HEK293 (cell line): ENCODE measurements around the gene ENAH.

Experiments
- SP3 ChIP-seq: fragments of 450-650 bp; formaldehyde crosslinking; IDR thresholded peaks from 2 replicates; pipeline ENCODE4 v1.5.1; 2016; ENCODE audit warnings: missing biosample characterization, missing genetic modification characterization
- ZNF133 ChIP-seq: fragments of 450-650 bp; formaldehyde crosslinking; IDR thresholded peaks from 2 replicates; pipeline ENCODE4 v1.5.1; 2016; ENCODE audit warnings: missing biosample characterization, missing genetic modification characterization
- ZNF138 ChIP-seq: fragments of 450-650 bp; formaldehyde crosslinking; IDR thresholded peaks from 2 replicates; pipeline ENCODE4 v1.5.1; 2016; ENCODE audit warnings: missing biosample characterization, missing genetic modification characterization, borderline replicate concordance
- ZNF146 ChIP-seq: fragments of 450-650 bp; formaldehyde crosslinking; IDR thresholded peaks from 2 replicates; pipeline ENCODE4 v1.5.1; 2016; ENCODE audit warnings: missing biosample characterization, missing genetic modification characterization
- ZNF155 ChIP-seq: fragments of 450-650 bp; formaldehyde crosslinking; IDR thresholded peaks from 2 replicates; pipeline ENCODE4 v1.5.1; 2016; ENCODE audit warnings: missing biosample characterization, missing genetic modification characterization
- ZNF175 ChIP-seq: fragments of 450-650 bp; formaldehyde crosslinking; IDR thresholded peaks from 2 replicates; pipeline ENCODE4 v1.5.1; 2016; ENCODE audit warnings: missing biosample characterization, missing genetic modification characterization
- ZNF248 ChIP-seq: fragments of 450-650 bp; formaldehyde crosslinking; IDR thresholded peaks from 2 replicates; pipeline ENCODE4 v1.5.1; 2017; ENCODE audit warnings: missing biosample characterization, missing genetic modification characterization
- ZNF335 ChIP-seq: fragments of 450-650 bp; formaldehyde crosslinking; conservative IDR thresholded peaks from 2 replicates; pipeline ENCODE4 v1.5.1; 2016; ENCODE audit warnings: missing biosample characterization, missing genetic modification characterization
- ZNF350 ChIP-seq: fragments of 450-650 bp; formaldehyde crosslinking; IDR thresholded peaks from 2 replicates; pipeline ENCODE4 v1.5.0; 2017; ENCODE audit warnings: missing biosample characterization, mild to moderate bottlenecking, missing genetic modification characterization
- ZNF548 ChIP-seq: fragments of 450-650 bp; formaldehyde crosslinking; IDR thresholded peaks from 2 replicates; pipeline ENCODE4 v1.5.1; 2016; ENCODE audit warnings: missing biosample characterization, missing genetic modification characterization
- ZNF560 ChIP-seq: fragments of 450-650 bp; formaldehyde crosslinking; IDR thresholded peaks from 2 replicates; pipeline ENCODE4 v1.5.1; 2017; ENCODE audit warnings: missing biosample characterization, missing genetic modification characterization, borderline replicate concordance
- ZNF600 ChIP-seq: fragments of 450-650 bp; formaldehyde crosslinking; IDR thresholded peaks from 2 replicates; pipeline ENCODE4 v1.5.1; 2016; ENCODE audit warnings: missing biosample characterization, missing genetic modification characterization
- ZNF664 ChIP-seq: fragments of 450-650 bp; formaldehyde crosslinking; IDR thresholded peaks from 2 replicates; pipeline ENCODE4 v1.5.1; 2016; ENCODE audit warnings: missing biosample characterization, missing genetic modification characterization
- TF ChIP-seq, protein P1 (sequence below): fragments of 450-650 bp; formaldehyde crosslinking; IDR thresholded peaks from 2 replicates; pipeline ENCODE4 v1.5.1; 2016; ENCODE audit warnings: missing biosample characterization, missing genetic modification characterization
- TF ChIP-seq, protein P2 (sequence below): fragments of 450-650 bp; formaldehyde crosslinking; conservative IDR thresholded peaks from 2 replicates; pipeline ENCODE4 v1.5.1; 2016; ENCODE audit warnings: low read depth, missing biosample characterization, missing genetic modification characterization
- TF ChIP-seq, protein P3 (sequence below): fragments of 450-650 bp; formaldehyde crosslinking; IDR thresholded peaks from 2 replicates; pipeline ENCODE4 v1.5.1; 2016; ENCODE audit warnings: missing biosample characterization, missing genetic modification characterization, borderline replicate concordance
- TF ChIP-seq, protein P4 (sequence below): fragments of 450-650 bp; formaldehyde crosslinking; IDR thresholded peaks from 2 replicates; pipeline ENCODE4 v1.5.1; 2016; ENCODE audit warnings: missing biosample characterization, missing genetic modification characterization, low read depth
- TF ChIP-seq, protein P5 (sequence below): fragments of 450-650 bp; formaldehyde crosslinking; conservative IDR thresholded peaks from 2 replicates; pipeline ENCODE4 v1.5.1; 2016; ENCODE audit warnings: low read depth, missing biosample characterization, missing genetic modification characterization

ENAH gene

DNA sequence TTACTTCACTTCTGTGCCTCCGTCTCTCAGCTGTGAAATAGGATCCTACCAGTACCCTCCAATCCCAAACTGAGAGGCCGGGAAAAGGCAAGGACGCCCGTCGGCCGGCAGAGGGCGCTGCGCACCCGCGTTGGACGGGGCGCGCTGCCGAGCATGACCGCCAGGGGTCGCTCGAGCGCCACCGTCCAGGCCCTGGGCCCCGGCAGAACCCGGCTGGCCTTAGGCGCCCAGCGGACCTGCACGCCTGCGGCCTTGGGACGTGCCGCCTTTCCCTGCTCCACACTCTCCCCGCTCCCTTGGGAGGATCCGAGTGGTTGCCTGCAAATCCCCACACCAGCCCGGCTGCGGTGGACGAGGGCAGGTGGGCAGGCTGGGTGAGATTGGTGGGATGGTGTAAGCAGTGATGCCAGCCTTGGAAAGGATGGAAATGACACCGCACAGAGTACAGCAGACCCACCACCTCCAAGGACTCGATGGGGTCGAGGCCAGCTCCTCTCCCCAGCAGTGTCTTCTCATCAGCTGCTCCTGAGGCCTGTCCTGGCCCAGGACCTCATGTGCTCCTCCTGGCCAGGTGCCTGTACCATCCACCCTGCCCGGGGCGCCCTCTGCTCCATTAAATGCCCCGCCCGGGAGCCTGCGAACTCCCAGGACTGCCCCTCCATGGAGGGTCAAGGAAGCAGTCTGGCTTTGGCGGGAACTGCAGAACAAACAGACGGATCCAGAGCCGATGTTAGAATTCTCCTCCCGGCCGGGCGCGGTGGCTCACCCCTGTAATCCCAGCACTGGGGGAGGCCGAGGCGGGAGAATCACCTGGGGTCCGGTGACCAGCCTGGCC is 177.7 kb downstream of the ENAH start (continued):
- TF ChIP-seq ZNF350 (tag by site-specific recombination) (no peak), ZNF548 (tag by site-specific recombination) (no peak), ZNF248 (tag by site-specific recombination) (no peak), SP3 (tag by site-specific recombination) (peak; percentile 36; the same call in 1 of the 2 replicates), ZNF335 (tag by site-specific recombination) (peak; percentile 98), ZNF138 (no peak), ZNF664 (tag by site-specific recombination) (no peak), ZNF155 (tag by site-specific recombination) (no peak), ZNF175 (tag by site-specific recombination) (no peak), ZNF560 (tag by site-specific recombination) (no peak), ZNF600 (tag by site-specific recombination) (peak; percentile 98), ZNF133 (tag by site-specific recombination) (no peak; the same call in 1 of the 2 replicates), ZNF146 (tag by site-specific recombination) (no peak)
- TF ChIP-seq, protein P1, sequence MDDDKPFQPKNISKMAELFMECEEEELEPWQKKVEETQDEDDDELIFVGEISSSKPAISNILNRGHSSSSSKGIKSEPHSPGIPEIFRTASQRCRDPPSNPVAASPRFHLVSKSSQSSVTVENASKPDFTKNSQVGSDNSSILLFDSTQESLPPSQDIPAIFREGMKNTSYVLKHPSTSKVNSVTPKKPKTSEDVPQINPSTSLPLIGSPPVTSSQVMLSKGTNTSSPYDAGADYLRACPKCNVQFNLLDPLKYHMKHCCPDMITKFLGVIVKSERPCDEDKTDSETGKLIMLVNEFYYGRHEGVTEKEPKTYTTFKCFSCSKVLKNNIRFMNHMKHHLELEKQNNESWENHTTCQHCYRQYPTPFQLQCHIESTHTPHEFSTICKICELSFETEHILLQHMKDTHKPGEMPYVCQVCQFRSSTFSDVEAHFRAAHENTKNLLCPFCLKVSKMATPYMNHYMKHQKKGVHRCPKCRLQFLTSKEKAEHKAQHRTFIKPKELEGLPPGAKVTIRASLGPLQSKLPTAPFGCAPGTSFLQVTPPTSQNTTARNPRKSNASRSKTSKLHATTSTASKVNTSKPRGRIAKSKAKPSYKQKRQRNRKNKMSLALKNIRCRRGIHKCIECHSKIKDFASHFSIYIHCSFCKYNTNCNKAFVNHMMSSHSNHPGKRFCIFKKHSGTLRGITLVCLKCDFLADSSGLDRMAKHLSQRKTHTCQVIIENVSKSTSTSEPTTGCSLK: no peak
- TF ChIP-seq, protein P2, sequence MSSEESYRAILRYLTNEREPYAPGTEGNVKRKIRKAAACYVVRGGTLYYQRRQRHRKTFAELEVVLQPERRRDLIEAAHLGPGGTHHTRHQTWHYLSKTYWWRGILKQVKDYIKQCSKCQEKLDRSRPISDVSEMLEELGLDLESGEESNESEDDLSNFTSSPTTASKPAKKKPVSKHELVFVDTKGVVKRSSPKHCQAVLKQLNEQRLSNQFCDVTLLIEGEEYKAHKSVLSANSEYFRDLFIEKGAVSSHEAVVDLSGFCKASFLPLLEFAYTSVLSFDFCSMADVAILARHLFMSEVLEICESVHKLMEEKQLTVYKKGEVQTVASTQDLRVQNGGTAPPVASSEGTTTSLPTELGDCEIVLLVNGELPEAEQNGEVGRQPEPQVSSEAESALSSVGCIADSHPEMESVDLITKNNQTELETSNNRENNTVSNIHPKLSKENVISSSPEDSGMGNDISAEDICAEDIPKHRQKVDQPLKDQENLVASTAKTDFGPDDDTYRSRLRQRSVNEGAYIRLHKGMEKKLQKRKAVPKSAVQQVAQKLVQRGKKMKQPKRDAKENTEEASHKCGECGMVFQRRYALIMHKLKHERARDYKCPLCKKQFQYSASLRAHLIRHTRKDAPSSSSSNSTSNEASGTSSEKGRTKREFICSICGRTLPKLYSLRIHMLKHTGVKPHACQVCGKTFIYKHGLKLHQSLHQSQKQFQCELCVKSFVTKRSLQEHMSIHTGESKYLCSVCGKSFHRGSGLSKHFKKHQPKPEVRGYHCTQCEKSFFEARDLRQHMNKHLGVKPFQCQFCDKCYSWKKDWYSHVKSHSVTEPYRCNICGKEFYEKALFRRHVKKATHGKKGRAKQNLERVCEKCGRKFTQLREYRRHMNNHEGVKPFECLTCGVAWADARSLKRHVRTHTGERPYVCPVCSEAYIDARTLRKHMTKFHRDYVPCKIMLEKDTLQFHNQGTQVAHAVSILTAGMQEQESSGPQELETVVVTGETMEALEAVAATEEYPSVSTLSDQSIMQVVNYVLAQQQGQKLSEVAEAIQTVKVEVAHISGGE (tag by site-specific recombination): no peak
- TF ChIP-seq, protein P3, sequence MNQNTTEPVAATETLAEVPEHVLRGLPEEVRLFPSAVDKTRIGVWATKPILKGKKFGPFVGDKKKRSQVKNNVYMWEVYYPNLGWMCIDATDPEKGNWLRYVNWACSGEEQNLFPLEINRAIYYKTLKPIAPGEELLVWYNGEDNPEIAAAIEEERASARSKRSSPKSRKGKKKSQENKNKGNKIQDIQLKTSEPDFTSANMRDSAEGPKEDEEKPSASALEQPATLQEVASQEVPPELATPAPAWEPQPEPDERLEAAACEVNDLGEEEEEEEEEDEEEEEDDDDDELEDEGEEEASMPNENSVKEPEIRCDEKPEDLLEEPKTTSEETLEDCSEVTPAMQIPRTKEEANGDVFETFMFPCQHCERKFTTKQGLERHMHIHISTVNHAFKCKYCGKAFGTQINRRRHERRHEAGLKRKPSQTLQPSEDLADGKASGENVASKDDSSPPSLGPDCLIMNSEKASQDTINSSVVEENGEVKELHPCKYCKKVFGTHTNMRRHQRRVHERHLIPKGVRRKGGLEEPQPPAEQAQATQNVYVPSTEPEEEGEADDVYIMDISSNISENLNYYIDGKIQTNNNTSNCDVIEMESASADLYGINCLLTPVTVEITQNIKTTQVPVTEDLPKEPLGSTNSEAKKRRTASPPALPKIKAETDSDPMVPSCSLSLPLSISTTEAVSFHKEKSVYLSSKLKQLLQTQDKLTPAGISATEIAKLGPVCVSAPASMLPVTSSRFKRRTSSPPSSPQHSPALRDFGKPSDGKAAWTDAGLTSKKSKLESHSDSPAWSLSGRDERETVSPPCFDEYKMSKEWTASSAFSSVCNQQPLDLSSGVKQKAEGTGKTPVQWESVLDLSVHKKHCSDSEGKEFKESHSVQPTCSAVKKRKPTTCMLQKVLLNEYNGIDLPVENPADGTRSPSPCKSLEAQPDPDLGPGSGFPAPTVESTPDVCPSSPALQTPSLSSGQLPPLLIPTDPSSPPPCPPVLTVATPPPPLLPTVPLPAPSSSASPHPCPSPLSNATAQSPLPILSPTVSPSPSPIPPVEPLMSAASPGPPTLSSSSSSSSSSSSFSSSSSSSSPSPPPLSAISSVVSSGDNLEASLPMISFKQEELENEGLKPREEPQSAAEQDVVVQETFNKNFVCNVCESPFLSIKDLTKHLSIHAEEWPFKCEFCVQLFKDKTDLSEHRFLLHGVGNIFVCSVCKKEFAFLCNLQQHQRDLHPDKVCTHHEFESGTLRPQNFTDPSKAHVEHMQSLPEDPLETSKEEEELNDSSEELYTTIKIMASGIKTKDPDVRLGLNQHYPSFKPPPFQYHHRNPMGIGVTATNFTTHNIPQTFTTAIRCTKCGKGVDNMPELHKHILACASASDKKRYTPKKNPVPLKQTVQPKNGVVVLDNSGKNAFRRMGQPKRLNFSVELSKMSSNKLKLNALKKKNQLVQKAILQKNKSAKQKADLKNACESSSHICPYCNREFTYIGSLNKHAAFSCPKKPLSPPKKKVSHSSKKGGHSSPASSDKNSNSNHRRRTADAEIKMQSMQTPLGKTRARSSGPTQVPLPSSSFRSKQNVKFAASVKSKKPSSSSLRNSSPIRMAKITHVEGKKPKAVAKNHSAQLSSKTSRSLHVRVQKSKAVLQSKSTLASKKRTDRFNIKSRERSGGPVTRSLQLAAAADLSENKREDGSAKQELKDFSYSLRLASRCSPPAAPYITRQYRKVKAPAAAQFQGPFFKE (tag by site-specific recombination): no peak; the same call in 1 of the 2 replicates
- TF ChIP-seq, protein P4, sequence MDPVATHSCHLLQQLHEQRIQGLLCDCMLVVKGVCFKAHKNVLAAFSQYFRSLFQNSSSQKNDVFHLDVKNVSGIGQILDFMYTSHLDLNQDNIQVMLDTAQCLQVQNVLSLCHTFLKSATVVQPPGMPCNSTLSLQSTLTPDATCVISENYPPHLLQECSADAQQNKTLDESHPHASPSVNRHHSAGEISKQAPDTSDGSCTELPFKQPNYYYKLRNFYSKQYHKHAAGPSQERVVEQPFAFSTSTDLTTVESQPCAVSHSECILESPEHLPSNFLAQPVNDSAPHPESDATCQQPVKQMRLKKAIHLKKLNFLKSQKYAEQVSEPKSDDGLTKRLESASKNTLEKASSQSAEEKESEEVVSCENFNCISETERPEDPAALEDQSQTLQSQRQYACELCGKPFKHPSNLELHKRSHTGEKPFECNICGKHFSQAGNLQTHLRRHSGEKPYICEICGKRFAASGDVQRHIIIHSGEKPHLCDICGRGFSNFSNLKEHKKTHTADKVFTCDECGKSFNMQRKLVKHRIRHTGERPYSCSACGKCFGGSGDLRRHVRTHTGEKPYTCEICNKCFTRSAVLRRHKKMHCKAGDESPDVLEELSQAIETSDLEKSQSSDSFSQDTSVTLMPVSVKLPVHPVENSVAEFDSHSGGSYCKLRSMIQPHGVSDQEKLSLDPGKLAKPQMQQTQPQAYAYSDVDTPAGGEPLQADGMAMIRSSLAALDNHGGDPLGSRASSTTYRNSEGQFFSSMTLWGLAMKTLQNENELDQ (tag by site-specific recombination): no peak
- TF ChIP-seq, protein P5, sequence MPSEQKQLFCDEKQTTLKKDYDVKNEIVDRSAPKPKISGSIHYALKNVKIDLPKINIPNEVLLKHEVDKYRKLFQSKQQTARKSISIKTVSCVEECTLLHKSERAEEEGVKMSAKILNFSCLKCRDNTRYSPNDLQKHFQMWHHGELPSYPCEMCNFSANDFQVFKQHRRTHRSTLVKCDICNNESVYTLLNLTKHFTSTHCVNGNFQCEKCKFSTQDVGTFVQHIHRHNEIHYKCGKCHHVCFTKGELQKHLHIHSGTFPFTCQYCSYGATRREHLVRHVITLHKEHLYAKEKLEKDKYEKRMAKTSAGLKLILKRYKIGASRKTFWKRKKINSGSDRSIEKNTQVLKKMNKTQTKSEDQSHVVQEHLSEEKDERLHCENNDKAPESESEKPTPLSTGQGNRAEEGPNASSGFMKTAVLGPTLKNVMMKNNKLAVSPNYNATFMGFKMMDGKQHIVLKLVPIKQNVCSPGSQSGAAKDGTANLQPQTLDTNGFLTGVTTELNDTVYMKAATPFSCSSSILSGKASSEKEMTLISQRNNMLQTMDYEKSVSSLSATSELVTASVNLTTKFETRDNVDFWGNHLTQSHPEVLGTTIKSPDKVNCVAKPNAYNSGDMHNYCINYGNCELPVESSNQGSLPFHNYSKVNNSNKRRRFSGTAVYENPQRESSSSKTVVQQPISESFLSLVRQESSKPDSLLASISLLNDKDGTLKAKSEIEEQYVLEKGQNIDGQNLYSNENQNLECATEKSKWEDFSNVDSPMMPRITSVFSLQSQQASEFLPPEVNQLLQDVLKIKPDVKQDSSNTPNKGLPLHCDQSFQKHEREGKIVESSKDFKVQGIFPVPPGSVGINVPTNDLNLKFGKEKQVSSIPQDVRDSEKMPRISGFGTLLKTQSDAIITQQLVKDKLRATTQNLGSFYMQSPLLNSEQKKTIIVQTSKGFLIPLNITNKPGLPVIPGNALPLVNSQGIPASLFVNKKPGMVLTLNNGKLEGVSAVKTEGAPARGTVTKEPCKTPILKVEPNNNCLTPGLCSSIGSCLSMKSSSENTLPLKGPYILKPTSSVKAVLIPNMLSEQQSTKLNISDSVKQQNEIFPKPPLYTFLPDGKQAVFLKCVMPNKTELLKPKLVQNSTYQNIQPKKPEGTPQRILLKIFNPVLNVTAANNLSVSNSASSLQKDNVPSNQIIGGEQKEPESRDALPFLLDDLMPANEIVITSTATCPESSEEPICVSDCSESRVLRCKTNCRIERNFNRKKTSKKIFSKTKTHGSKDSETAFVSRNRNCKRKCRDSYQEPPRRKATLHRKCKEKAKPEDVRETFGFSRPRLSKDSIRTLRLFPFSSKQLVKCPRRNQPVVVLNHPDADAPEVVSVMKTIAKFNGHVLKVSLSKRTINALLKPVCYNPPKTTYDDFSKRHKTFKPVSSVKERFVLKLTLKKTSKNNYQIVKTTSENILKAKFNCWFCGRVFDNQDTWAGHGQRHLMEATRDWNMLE (tag by site-specific recombination): no peak
